Stimulated activated CD8-positive, alpha-beta memory T cell treated with anti-CD3 and anti-CD28 coated beads, Interleukin-15, amount 100 ng/mL, for 48 hours (primary cell): ENCODE data around the gene CEP20.

ENCODE experiments used
- DNase-seq, 2 donors: peaks; one replicate each; pipeline ENCODE4 v3.0.0-alpha.2; 2020; ENCODE audit warnings: low read depth in 2 of 2

CEP20 gene

DNA sequence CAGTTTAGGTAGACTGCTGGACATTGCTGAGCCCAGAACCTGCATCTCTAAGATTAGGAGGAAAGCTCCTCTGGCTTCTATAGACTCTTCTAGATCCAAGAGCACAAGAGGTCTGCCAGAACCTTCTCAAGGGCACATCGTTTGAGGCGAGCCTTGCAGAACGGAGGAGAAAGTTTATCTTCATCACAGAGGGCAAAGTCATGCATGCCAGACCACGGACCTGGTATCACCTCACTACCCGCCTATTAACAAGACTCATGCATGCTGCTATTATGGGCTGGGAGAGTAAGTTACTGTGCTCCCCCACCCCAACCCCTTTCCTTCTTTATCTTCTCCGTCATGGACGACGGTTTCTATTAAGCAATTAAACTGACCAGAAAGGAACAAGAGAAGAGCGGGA is 54.9 kb downstream of the CEP20 start:
- DNase-seq = no peak

DNA sequence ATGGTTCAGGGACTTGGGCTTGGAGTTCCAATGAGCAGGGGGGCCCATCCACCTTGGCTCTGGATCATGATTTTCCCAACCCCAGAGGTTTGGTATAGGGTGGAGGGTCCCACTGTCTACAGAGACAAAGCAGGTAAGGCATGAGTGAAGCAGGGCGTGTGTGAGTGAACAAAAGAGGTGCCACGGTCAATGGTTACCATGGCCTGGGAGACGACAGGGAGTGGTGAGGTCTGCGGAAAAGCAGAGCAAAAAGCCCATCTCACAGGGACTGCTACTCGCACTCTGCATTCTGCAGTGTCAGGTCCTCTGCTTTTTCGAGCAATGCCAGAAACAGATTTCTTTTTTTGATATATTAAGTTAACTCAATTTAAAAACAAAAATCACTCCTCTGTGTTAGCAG is 56.2 kb downstream of the CEP20 start:
- DNase-seq = no peak

- DNase-seq = no peak
Observed at GRCh38 chr16:15830832-15831451, 57.5 kb downstream of the CEP20 start.

DNA sequence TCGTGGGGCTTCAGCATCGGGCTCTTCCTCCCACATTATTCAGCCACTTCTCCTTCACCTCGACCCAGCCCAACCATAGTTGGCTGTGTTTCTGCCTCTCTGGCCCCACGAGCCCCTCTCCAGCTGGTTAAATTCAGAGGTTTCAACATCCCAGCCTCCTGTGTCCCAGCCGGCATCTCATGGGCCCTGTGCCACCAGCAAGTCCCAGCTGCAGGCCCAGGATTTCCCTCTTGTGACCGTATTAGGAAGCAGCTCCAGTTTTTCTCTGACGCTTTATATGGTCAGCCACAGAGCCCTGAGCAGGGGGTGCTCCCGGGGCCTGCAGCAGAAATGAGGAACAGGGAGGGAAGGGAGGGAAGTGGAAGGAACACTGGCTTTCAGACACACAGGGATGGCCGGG is 58.9 kb downstream of the CEP20 start:
- no peak for DNase-seq

DNA sequence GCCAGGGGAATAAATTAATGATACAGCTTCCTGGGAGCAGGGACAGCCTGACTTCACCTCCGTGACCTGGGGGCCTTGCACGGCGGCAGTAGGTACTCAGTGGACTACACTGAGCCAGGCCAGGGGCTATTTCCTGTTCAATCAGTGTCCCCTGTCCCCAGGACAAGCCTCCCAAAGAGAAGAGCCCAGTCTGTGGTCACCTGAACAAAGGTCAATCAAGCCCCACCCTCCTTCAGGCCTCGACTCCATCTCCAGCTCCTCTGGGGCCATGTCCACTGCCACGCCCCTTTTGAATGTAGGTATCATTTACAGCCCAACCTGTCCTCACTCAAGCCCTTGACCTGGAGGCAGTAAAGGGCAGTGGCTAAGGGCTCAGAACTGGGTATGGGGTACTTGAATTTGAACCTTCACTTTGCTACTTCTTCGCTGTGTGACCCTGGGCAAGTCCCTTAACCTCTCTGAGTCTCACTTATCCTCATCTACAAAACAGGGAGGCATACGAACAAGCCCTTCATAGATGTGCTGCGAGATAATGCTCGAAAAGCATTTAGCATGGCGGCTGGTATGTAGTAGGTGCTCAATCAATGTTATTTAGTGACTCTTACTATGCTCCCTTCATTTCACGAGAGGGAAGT is 60.6 kb downstream of the CEP20 start:
- DNase-seq = no peak

DNA sequence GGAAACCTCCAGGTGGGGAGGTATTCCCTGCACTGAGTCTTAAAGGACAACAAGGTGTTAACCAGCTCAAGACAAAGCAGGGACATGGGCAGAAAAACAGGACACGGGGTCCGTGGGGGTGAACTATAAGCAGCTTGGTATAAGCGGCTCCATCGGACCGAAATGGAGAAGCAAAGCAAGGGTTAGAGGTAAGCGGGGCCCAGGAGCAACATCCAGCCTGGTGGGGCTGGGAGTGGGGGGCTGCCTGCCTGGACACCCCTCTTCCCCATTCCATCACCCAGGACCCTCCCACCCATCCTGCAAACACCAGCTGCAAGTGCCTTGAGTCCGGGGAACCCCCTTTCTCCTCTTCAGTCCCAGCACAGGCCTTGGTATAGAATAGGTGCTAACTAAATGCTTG is 61.1 kb downstream of the CEP20 start:
- no peak for DNase-seq

- DNase-seq = no peak
Observed at GRCh38 chr16:15825750-15826305, 62.6 kb downstream of the CEP20 start.

DNA sequence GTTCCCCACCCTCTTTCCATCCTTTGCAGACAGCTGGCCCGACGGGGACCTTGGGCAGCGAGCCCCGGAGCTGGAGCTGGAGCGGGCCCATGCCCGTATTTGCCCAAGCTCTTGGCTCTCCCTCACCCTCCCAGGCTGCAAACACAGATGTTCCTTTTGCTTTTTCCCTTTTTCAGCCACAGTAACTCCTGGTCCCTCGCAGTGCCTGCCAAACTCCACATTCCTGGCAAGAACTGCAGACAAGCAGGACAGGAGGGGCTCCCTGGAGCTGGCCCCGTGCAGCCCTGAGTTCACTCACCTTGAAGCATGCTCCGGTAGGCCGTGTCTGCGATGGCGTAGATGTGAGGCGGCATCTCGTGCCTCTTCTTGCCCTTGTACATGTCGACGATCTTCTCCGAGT is 65.4 kb downstream of the CEP20 start:
- no peak for DNase-seq

GRCh38 chr16:15820837-15821236 is 67.6 kb downstream of the CEP20 start:
- no peak for DNase-seq

GRCh38 chr16:15819046-15819445 is 69.4 kb downstream of the CEP20 start:
- no peak for DNase-seq

DNA sequence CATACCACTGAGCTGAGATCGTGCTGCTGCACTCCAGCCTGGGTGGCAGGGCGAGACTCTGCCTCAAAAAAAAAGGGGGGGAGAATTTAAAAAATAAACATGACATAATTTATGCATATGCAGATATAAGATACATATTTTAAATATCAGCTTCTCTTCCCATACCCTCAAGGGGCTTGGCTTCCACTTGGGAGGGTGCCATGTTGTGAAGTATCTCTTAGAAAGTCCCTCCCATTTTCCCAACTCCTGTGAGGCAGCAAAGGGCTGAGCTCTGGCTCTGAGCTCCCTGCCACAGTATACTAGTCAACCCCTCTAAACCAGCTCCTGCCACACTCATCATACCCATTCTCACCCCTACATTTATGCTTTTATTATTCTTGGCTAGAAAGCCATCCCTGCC is 71.0 kb downstream of the CEP20 start:
- no peak for DNase-seq

GRCh38 chr16:15816228-15816627 is 72.2 kb downstream of the CEP20 start:
- DNase-seq = no peak
